Thyroid gland (tissue), 4 donors: ENCODE results near the gene AGAP2. TPM values are rescaled to one million over a fixed set of nuclear protein-coding genes. Genes with fewer than 3 reads are reported as not detected.

ENCODE experiments used
- DNase-seq, 2 donors: peaks; one replicate each; pipeline ENCODE4 v3.0.0-alpha.2; 2019
- H3K27ac ChIP-seq, 3 donors: fragments of 200-600 bp; sonication (generic); 1 replicate in 2 of 3; 2 replicates in 1 of 3; pipeline ENCODE4 v1.5.1; 2016 to 2019; ENCODE audit warnings: mild to moderate bottlenecking in 1 of 3, moderate library complexity in 1 of 3
- H3K27me3 ChIP-seq: fragments of 200-600 bp; sonication (generic); one replicate; pipeline ENCODE4 v1.5.1; 2019
- H3K36me3 ChIP-seq, 2 donors: fragments of 200-600 bp; sonication (generic); one replicate each; pipeline ENCODE4 v1.5.1; 2016 to 2019
- H3K4me1 ChIP-seq, 2 donors: fragments of 200-600 bp; sonication (generic); one replicate each; pipeline ENCODE4 v1.5.1; 2017 to 2019
- H3K4me3 ChIP-seq, 3 donors: fragments of 200-600 bp; sonication (generic); replicated peaks in 1 of 3; 1 replicate in 2 of 3; 2 replicates in 1 of 3; pipeline ENCODE4 v1.5.1; 2016; ENCODE audit warnings: mild to moderate bottlenecking in 1 of 3
- H3K9me3 ChIP-seq: fragments of 200-600 bp; sonication (generic); one replicate; pipeline ENCODE4 v1.5.1; 2017
- CTCF ChIP-seq, 6 experiments: fragments of 200-600 bp in 3 of 6; fragments of 450-650 bp in 3 of 6; sonication (generic) in 3 of 6; IDR thresholded peaks; one replicate each; pipeline ENCODE4 v1.5.1; 2016 to 2019; ENCODE audit warnings: antibody characterized with exemption in 6 of 6, mild to moderate bottlenecking in 2 of 6, inconsistent platforms in 1 of 6, moderate library complexity in 1 of 6
- POLR2A ChIP-seq, 2 donors: fragments of 450-650 bp; IDR thresholded peaks; one replicate each; pipeline ENCODE4 v1.6.1; 2017; ENCODE audit warnings: antibody characterized with exemption in 2 of 2, mild to moderate bottlenecking in 2 of 2, moderate library complexity in 1 of 2
- WGBS, 2 donors: methylation state at CpG; one replicate each; pipeline ENCODE4 v1.1.5; 2017; 5-methylcytosine and 5-hydroxymethylcytosine counted together
- intact Hi-C: fragments of 100-400 bp; cut with DNase I; formaldehyde crosslinking; loops from one replicate; pipeline ENCODE4 v1.15.1; 2023
- total RNA-seq, 4 donors: library from RNA; depleted of rRNA; stranded (reverse); fragments of >200 nt; gene quantifications; one replicate each; pipeline ENCODE4 v1.2.3, GENCODE V29; 2016

Gene AGAP2
- total RNA-seq, 4 donors from 2014 or later: 0.45 to 1.3 (median 0.80) TPM

- H3K27me3 ChIP-seq: no peaks in the 10 kb centered on the region
- TF ChIP-seq CTCF (IDR thresholded peaks at IDR 0.05): no peak
- TF ChIP-seq POLR2A (IDR thresholded peaks at IDR 0.05): no peak
- H3K36me3 ChIP-seq: peaks cover 9 to 10% of the 10 kb centered on the region in 2 donors
- no peak for DNase-seq
- H3K27ac ChIP-seq: no peak overlapping the region
- intact Hi-C loops: no loop called here
- no peaks in the 10 kb centered on the region for H3K9me3 ChIP-seq
- no peak overlapping the region for H3K4me3 ChIP-seq
- peaks cover 28 to 30% of the 10 kb centered on the region in 2 donors for H3K4me1 ChIP-seq
- WGBS, 2 donors: 91 to 97% methylated on average over 2 of the region's 2 CpGs
Measured at GRCh38 chr12:57762463-57762862, 23.9 kb upstream of the AGAP2 start.

GRCh38 chr12:57761391-57761998 lies 23.0 kb upstream of the AGAP2 start:
- no peak for DNase-seq
- TF ChIP-seq POLR2A (IDR thresholded peaks at IDR 0.05) (no peak), CTCF (IDR thresholded peaks at IDR 0.05) (no peak)
- intact Hi-C loops: no loop called here
- no peak overlapping the region for H3K4me3 ChIP-seq
- no peaks in the 10 kb centered on the region for H3K9me3 ChIP-seq
- 93 to 98% methylated on average over 4 of the region's 4 CpGs for WGBS, 2 donors
- peaks cover 9 to 10% of the 10 kb centered on the region in 2 donors for H3K36me3 ChIP-seq
- no peaks in the 10 kb centered on the region for H3K27me3 ChIP-seq
- peaks cover 24% of the 10 kb centered on the region in 2 donors for H3K4me1 ChIP-seq
- no peak overlapping the region for H3K27ac ChIP-seq

DNA sequence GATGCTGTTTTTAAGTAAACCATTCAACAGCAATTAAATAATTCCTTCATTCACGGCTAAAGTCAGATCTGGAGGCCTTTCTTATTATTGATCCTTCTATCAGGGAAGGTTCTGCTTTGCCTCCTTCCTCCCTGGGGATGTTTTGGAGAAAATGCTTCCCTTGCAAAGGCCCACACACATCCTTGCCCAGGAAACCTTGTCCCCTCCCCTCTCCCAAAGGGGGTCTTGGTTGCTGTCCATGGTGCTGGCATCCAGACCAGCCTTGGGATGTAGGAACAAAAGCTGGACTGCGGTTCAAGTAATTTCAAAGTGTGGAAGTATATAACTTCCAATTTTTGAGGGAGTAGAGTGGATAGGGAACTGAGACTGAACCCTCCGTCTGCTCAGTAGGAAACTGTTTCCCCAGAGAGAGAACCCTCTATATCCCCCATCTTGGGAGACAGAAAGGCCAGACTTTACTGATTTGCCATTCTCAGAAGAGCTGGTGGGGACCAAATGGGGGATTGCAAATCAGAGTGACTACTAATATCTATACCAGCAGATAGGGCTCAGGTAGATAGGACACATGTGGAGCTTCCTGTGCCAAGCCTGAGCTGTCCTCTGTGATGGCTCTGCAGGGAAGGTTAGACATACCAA lies 21.9 kb upstream of the AGAP2 start:
- no peak overlapping the region for H3K4me3 ChIP-seq
- peaks cover 22 to 23% of the 10 kb centered on the region in 2 donors for H3K4me1 ChIP-seq
- TF ChIP-seq POLR2A (IDR thresholded peaks at IDR 0.05): no peak
- TF ChIP-seq CTCF (IDR thresholded peaks at IDR 0.05): no peak
- 92 to 94% methylated on average over 3 of the region's 3 CpGs for WGBS, 2 donors
- no peak overlapping the region for H3K27ac ChIP-seq
- intact Hi-C loops: no loop called here
- H3K27me3 ChIP-seq: no peaks in the 10 kb centered on the region
- DNase-seq: no peak
- H3K36me3 ChIP-seq: peaks cover 9 to 10% of the 10 kb centered on the region in 2 donors
- H3K9me3 ChIP-seq: no peaks in the 10 kb centered on the region

DNA sequence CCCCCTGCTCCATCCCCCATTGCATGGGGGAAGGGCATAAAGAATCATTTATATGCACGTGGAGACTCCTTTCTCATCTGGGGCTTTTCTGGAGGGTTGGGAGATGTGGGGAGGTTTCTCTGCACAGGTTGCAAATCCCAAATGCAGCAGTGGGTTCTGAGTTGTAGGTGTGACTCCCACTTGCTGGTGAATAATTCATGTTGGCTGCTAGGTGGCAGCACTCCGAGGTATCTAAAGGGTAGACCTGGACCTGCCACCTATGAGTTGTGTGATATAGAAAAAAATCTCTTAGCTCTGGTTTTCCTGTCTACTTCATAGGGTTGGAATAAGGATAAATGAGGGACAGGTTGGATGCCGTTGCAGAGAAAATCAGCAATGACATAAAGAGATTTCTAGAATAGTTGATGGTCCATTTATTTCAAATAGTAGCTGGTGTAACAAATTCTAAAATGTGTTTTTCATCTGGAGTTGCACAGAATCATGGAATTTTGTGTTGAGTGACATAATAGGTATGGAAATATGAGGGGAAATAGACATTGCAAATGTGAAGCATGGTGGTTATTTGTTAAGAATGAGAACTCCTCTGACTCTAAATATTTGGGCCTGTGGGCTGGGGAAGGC lies 20.9 kb upstream of the AGAP2 start:
- Histone ChIP-seq H3K36me3 (peaks cover 9 to 10% of the 10 kb centered on the region in 2 donors), H3K9me3 (no peaks in the 10 kb centered on the region), H3K4me1 (peaks cover 13 to 15% of the 10 kb centered on the region in 2 donors), H3K27ac (no peak overlapping the region), H3K27me3 (no peaks in the 10 kb centered on the region), H3K4me3 (no peak overlapping the region)
- WGBS, 2 donors: 27 to 44% methylated on average over 3 of the region's 3 CpGs
- TF ChIP-seq POLR2A (IDR thresholded peaks at IDR 0.05): no peak
- TF ChIP-seq CTCF (IDR thresholded peaks at IDR 0.05): peak in 3 of 6 experiments; percentile 34 to 56 (median 46)
- peak; percentile 32 to 50 for DNase-seq
- intact Hi-C loops: no loop called here
